Peyer's patch (tissue), 4 donors: ENCODE data around the gene BAZ1B.

Experiments used
- CTCF ChIP-seq, 6 experiments: fragments of 450-650 bp in 4 of 6; fragments of 200-600 bp in 2 of 6; sonication (generic) in 1 of 6; IDR thresholded peaks; one replicate each; pipeline ENCODE4 v1.5.1; 2017 to 2019; ENCODE audit warnings: antibody characterized with exemption in 6 of 6, mild to moderate bottlenecking in 3 of 6, moderate library complexity in 1 of 6
- POLR2A ChIP-seq, 2 donors: fragments of 450-650 bp; IDR thresholded peaks; one replicate each; pipeline ENCODE4 v1.5.1; 2017; ENCODE audit warnings: antibody characterized with exemption in 2 of 2, mild to moderate bottlenecking in 2 of 2, moderate library complexity in 2 of 2

GRCh38 chr7:73394422-73394821 lies 127.7 kb downstream of the BAZ1B start:
- no peak for TF ChIP-seq CTCF (IDR thresholded peaks at IDR 0.05)
- TF ChIP-seq POLR2A (IDR thresholded peaks at IDR 0.05): no peak
